GM12875 (cell line): ENCODE results near the gene RETN.
A peak's percentile ranks its signal among the peaks of the same experiment; 100 is the strongest.

Experiments
- H3K4me3 ChIP-seq: one replicate; pipeline ENCODE4 v1.5.1; 2011; ENCODE audit warnings: low read depth, low read length, control low read depth
- CTCF ChIP-seq: IDR thresholded peaks from 2 replicates; pipeline ENCODE4 v1.5.1; 2011; ENCODE audit warnings: low read depth, mild to moderate bottlenecking, control low read depth, inconsistent platforms, low read length, moderate library complexity, borderline replicate concordance; ENCODE audit not compliant: insufficient read depth

The RETN gene

GRCh38 chr19:7625763-7626372, 43.0 kb upstream of the RETN start:
- no peak overlapping the region for H3K4me3 ChIP-seq
- TF ChIP-seq CTCF = no peak

GRCh38 chr19:7627166-7627565, 41.7 kb upstream of the RETN start:
- H3K4me3 ChIP-seq = no peak overlapping the region
- no peak for TF ChIP-seq CTCF

GRCh38 chr19:7628589-7629311, 40.1 kb upstream of the RETN start:
- H3K4me3 ChIP-seq = peak overlapping the region; percentile 89
- TF ChIP-seq CTCF = no peak

GRCh38 chr19:7629347-7630054, 39.3 kb upstream of the RETN start, which contains the start of the genes PET100 and XAB2:
Gene PET100 (plus strand): TSS chr19:7629793. CDS start chr19:7629834, 41 bp downstream.
Gene XAB2 (minus strand): TSS chr19:7629545. CDS start chr19:7629527, 18 bp downstream.
- TF ChIP-seq CTCF = no peak
- peak within 1 kb of the TSS; percentile 89 for H3K4me3 ChIP-seq

- no peak overlapping the region for H3K4me3 ChIP-seq
- no peak for TF ChIP-seq CTCF
Observed at GRCh38 chr19:7631577-7631976, 37.3 kb upstream of the RETN start.

GRCh38 chr19:7632340-7633203, 36.3 kb upstream of the RETN start:
- H3K4me3 ChIP-seq = no peak overlapping the region
- no peak for TF ChIP-seq CTCF
